RCC 7860 (cell line): ENCODE data around the gene SNX19.
"Not testable (repeated sequence)": the region's sequence is repeated elsewhere in the genome, so short reads cannot be mapped to it uniquely, and the experiment has no call there.

ENCODE experiments used
- DNase-seq: peaks from one replicate; pipeline ENCODE4 v3.0.0-alpha.2; 2015; ENCODE audit warnings: low spot score
- FAIRE-seq: peaks from 2 replicates; lab custom pipeline; 2012; peaks lifted over from hg19 to GRCh38; lab: Jason Lieb, UNC

The SNX19 gene, protein sequence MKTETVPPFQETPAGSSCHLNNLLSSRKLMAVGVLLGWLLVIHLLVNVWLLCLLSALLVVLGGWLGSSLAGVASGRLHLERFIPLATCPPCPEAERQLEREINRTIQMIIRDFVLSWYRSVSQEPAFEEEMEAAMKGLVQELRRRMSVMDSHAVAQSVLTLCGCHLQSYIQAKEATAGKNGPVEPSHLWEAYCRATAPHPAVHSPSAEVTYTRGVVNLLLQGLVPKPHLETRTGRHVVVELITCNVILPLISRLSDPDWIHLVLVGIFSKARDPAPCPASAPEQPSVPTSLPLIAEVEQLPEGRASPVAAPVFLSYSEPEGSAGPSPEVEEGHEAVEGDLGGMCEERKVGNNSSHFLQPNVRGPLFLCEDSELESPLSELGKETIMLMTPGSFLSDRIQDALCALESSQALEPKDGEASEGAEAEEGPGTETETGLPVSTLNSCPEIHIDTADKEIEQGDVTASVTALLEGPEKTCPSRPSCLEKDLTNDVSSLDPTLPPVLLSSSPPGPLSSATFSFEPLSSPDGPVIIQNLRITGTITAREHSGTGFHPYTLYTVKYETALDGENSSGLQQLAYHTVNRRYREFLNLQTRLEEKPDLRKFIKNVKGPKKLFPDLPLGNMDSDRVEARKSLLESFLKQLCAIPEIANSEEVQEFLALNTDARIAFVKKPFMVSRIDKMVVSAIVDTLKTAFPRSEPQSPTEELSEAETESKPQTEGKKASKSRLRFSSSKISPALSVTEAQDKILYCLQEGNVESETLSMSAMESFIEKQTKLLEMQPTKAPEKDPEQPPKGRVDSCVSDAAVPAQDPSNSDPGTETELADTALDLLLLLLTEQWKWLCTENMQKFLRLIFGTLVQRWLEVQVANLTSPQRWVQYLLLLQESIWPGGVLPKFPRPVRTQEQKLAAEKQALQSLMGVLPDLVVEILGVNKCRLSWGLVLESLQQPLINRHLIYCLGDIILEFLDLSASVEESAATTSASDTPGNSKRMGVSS

GRCh38 chr11:130916238-130916855 lies at the start of gene SNX19:
Gene SNX19 (minus strand): TSS chr11:130916479. CDS start chr11:130915939, 540 bp downstream.
- FAIRE-seq, result no peak
- DNase-seq, result peak; percentile 72

DNA sequence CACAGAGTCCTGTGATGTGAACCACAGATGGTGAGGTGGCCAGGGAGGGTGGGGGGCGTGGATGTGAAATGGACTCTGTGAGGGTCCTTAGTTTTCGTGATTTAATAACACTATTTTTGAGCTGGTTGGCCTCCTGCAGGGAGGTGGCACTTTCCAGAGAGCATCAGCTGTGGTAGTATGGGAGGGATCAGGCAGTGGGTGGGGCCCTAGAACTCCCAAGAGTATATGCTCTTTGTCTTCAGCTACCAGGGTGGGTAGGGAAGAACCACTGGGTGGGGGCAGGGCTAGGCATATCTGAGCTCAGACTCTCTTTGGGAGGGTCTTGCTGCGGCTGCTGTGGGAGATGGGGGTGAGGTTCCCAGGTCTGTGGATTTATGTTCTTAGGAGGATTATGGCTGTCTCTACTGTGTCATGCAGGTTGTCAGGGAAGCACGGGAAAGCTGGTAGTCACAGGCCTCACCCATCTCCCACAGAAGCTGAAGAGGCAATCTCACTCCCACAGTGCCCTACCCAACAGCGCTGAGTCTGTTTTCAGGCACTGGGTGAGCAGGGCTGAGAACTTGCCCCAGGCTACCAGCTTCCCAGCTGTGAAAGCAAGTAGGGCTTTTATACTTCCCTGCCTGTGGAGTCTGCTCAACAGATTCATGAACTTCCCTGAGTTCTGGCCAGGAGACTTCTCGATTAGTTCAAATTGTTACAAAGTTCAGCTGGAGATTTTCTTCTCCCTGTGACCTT lies 47.9 kb upstream of the SNX19 start:
- FAIRE-seq (no peak), DNase-seq (no peak)

GRCh38 chr11:130947889-130948288 lies 31.6 kb upstream of the SNX19 start:
- FAIRE-seq, result no peak
- no peak for DNase-seq

- FAIRE-seq (no peak), DNase-seq (no peak)
These were observed 31.2 kb upstream of the SNX19 start for GRCh38 chr11:130947481-130947880.

DNA sequence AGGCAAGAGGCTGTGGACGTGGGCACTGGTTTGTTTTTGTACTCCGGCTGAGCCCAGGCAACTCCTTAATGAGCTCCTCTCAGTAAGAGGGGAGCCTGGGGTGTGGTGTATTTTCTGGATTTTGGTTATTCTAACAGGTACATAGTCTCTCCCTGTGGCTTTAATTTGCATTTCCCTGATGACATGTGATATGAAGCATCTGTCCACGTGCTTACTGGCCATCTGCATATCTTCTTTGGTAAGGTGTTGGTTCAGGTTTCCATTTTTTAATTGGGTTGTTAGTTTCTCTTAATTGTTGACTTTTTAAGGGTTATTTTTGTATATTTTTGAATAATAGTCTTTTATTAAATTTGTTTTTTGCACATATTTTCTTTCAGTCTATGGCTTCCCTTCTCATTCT lies 30.8 kb upstream of the SNX19 start:
- DNase-seq, result no peak
- no peak for FAIRE-seq

GRCh38 chr11:130945896-130946295 lies 29.6 kb upstream of the SNX19 start:
- no peak for FAIRE-seq

GRCh38 chr11:130940706-130941105 lies 24.4 kb upstream of the SNX19 start:
- DNase-seq (no peak), FAIRE-seq (no peak)

More at GRCh38 chr11:130945896-130946295, 29.6 kb upstream of the SNX19 start:
- peak; percentile 14 for DNase-seq

GRCh38 chr11:130937051-130937450 lies 20.8 kb upstream of the SNX19 start:
- FAIRE-seq, result no peak
- no peak for DNase-seq

DNA sequence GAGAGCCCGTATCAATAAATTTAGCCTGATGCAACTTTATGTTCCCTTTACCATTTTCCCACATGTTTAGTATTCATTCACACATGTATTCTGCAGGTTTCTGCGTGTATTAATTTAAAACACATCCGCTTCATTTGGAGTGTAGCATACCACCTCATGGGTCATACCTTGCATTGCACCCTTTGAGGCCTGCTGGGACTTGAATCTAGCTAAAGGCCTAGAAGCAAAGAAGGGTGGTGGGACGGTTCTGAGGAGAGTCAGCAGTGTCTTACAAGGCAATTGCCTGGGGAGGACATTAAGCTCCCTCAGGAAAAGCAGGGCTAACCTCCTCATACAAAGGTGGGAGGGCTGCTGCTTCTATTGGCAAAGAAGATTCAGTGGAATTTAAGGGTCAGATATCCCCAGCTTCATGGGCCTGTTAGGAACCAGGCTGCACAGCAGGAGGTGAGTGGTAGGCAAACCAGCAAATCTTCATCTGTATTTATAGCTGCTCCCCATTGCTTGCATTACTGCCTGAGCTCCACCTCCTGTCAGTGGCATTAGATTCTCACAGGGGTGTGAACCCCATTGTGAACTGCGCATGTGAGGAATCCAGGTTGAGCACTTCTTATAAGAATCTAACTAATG lies 15.9 kb upstream of the SNX19 start:
- no peak for DNase-seq
- no peak for FAIRE-seq

GRCh38 chr11:130924750-130925149 lies 8.5 kb upstream of the SNX19 start:
- DNase-seq (no peak), FAIRE-seq (no peak)

- DNase-seq, FAIRE-seq: not testable (repeated sequence)
These were observed 4.3 kb upstream of the SNX19 start for GRCh38 chr11:130920612-130921011.

GRCh38 chr11:130918081-130918480 lies 1.8 kb upstream of the SNX19 start:
- DNase-seq (no peak), FAIRE-seq (no peak)

GRCh38 chr11:130916910-130917309 lies 631 bp upstream of the SNX19 start:
- DNase-seq, result no peak
- FAIRE-seq, result no peak

DNA sequence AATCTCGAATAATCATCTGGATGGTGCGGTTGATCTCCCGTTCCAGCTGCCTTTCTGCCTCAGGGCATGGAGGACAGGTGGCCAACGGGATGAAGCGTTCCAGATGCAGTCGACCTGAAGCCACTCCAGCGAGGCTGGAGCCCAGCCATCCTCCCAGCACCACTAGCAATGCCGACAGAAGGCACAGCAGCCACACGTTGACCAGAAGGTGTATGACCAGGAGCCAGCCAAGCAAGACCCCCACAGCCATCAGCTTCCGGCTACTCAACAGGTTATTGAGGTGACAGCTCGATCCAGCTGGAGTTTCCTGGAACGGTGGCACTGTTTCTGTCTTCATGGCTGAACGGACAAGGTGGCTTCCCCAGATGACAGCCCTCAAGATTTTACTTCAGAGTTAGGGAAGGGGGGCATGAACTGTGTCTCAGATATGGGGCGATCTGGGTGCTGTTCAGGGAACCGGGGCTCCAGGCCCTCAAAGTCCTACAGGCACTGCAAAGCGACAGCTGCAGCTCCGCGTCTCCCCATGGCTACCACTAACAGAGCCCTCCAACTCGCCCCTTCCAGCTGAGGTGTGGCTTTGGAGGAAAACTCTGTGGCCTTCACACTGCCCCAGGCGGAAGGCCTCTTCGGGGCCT lies 559 bp downstream of the SNX19 start:
- FAIRE-seq, result no peak
- DNase-seq, result no peak

- no peak for FAIRE-seq
These were observed 3.0 kb downstream of the SNX19 start for GRCh38 chr11:130913268-130913667.

GRCh38 chr11:130912552-130912951 lies 3.7 kb downstream of the SNX19 start:
- FAIRE-seq, result no peak
- no peak for DNase-seq

More at GRCh38 chr11:130913268-130913667, 3.0 kb downstream of the SNX19 start:
- DNase-seq, result no peak

- DNase-seq (no peak), FAIRE-seq (no peak)
These were observed 5.0 kb downstream of the SNX19 start for GRCh38 chr11:130911306-130911705.

GRCh38 chr11:130909650-130910049 lies 6.6 kb downstream of the SNX19 start:
- no peak for FAIRE-seq
- no peak for DNase-seq
